SK-N-SH (cell line): ENCODE measurements around the gene NSD2. TPM values are rescaled to one million over a fixed set of nuclear protein-coding genes. Genes with fewer than 3 reads are reported as not detected.

ENCODE experiments used
- CTCF ChIA-PET: fragments of 300-600, 350-600 bp; formaldehyde crosslinking; extraction: SDS; loops from one replicate; lab custom pipeline; 2021; lab: Yijun Ruan, JAX
- POLR2A ChIA-PET: fragments of 350-600 bp; sonication (Branson Sonifier 250); formaldehyde crosslinking; extraction: SDS; loops from one replicate; lab custom pipeline; 2020; ENCODE audit warnings: antibody characterized with exemption, inconsistent platforms; lab: Yijun Ruan, JAX
- DNase-seq: peaks from one replicate; pipeline ENCODE4 v3.0.0; 2012
- H2AFZ ChIP-seq: fragments of 200-600 bp; sonication (generic); 2 replicates; pipeline ENCODE4 v1.8.1; 2016; ENCODE audit warnings: antibody characterized with exemption, mild to moderate bottlenecking, low read depth
- H3F3A ChIP-seq: fragments of 200-600 bp; sonication (generic); replicated peaks from 2 replicates; pipeline ENCODE3; 2016; ENCODE audit warnings: antibody characterized with exemption, mild to moderate bottlenecking; ENCODE audit not compliant: insufficient read depth
- H3K27ac ChIP-seq, 2 experiments: fragments of 200-500 bp in 1 of 2; fragments of 200-600 bp in 1 of 2; sonication (Bioruptor generic) in 1 of 2; sonication (generic), shearing (Covaris generic) in 1 of 2; 2 replicates each; pipeline versions ENCODE4 v1.5.1 to v1.6.1; 2014 to 2016; ENCODE audit warnings: low read depth in 2 of 2, inconsistent platforms in 1 of 2, low read length in 1 of 2, mild to moderate bottlenecking in 1 of 2, mixed read lengths in 1 of 2
- H3K27me3 ChIP-seq: fragments of 200-600 bp; sonication (generic), shearing (Covaris generic); 2 replicates; pipeline ENCODE4 v1.6.1; 2016; ENCODE audit warnings: mixed run types; ENCODE audit not compliant: insufficient read depth
- H3K36me3 ChIP-seq, 2 experiments: fragments of 200-500 bp in 1 of 2; fragments of 200-600 bp in 1 of 2; sonication (Bioruptor generic) in 1 of 2; sonication (generic) in 1 of 2; replicated peaks in 1 of 2; 2 replicates each; pipeline versions ENCODE3 to v1.5.1; 2014 to 2016; ENCODE audit warnings: low read length in 1 of 2, mild to moderate bottlenecking in 1 of 2; ENCODE audit not compliant: insufficient read depth in 2 of 2, control insufficient read depth in 1 of 2
- H3K4me1 ChIP-seq, 2 experiments: fragments of 200-500 bp in 1 of 2; fragments of 200-600 bp in 1 of 2; sonication (Bioruptor generic) in 1 of 2; sonication (generic), shearing (Covaris generic) in 1 of 2; 2 replicates each; pipeline versions ENCODE4 v1.5.1 to v1.6.1; 2014 to 2016; ENCODE audit warnings: low read depth in 1 of 2, low read length in 1 of 2, mixed run types in 1 of 2; ENCODE audit not compliant: insufficient read depth in 2 of 2, control insufficient read depth in 1 of 2
- H3K4me2 ChIP-seq: fragments of 200-600 bp; sonication (generic), shearing (Covaris generic); 2 replicates; pipeline ENCODE4 v1.6.1; 2017; ENCODE audit warnings: mixed run types
- H3K4me3 ChIP-seq, 2 experiments: fragments of 200-500 bp in 1 of 2; fragments of 200-600 bp in 1 of 2; sonication (Bioruptor generic) in 1 of 2; sonication (generic), shearing (Covaris generic) in 1 of 2; 2 replicates each; pipeline versions ENCODE4 v1.5.1 to v1.8.1; 2014 to 2016; ENCODE audit warnings: low read depth in 2 of 2, inconsistent platforms in 1 of 2, low read length in 1 of 2, mild to moderate bottlenecking in 1 of 2, mixed read lengths in 1 of 2, moderate library complexity in 1 of 2
- H3K79me2 ChIP-seq: fragments of 200-600 bp; sonication (generic); 2 replicates; pipeline ENCODE4 v1.8.1; 2017; ENCODE audit warnings: mild to moderate bottlenecking; ENCODE audit not compliant: insufficient read depth
- H3K9ac ChIP-seq: fragments of 200-600 bp; sonication (generic); 2 replicates; pipeline ENCODE4 v1.6.1; 2017; ENCODE audit warnings: mixed run types
- H3K9me2 ChIP-seq: fragments of 200-600 bp; sonication (generic); 2 replicates; pipeline ENCODE4 v1.6.1; 2017; ENCODE audit warnings: mixed run types
- H3K9me3 ChIP-seq: fragments of 200-600 bp; sonication (generic); 2 replicates; pipeline ENCODE4 v1.6.1; 2017; ENCODE audit warnings: mixed run types, mild to moderate bottlenecking, moderate library complexity
- H4K20me1 ChIP-seq: fragments of 200-600 bp; sonication (generic); 2 replicates; pipeline ENCODE4 v1.6.1; 2017; ENCODE audit warnings: mild to moderate bottlenecking, mixed run types; ENCODE audit not compliant: insufficient read depth
- CHD2 ChIP-seq: fragments of 150-350 bp; IDR thresholded peaks from 2 replicates; pipeline ENCODE4 v1.6.1; 2018; ENCODE audit warnings: low read length; ENCODE audit not compliant: partially characterized antibody
- CTCF ChIP-seq: fragments of 200-600 bp; sonication (generic); IDR thresholded peaks from 2 replicates; pipeline ENCODE4 v1.6.1; 2017; ENCODE audit warnings: antibody characterized with exemption, mild to moderate bottlenecking, moderate library complexity
- FOXJ3 ChIP-seq: sonication (generic); formaldehyde crosslinking; IDR thresholded peaks from 2 replicates; pipeline ENCODE4 v1.5.1; 2020; ENCODE audit warnings: mild to moderate bottlenecking, missing genetic modification reagents
- JUND ChIP-seq: IDR thresholded peaks from 2 replicates; pipeline ENCODE4 v1.4.0; 2012
- MEF2A ChIP-seq: IDR thresholded peaks from 2 replicates; pipeline ENCODE4 v1.4.0; 2012; ENCODE audit warnings: low read depth, borderline replicate concordance
- PBX3 ChIP-seq: IDR thresholded peaks from 2 replicates; pipeline ENCODE4; 2012
- REST ChIP-seq: IDR thresholded peaks from 2 replicates; pipeline ENCODE4 v1.6.1; 2012; ENCODE audit warnings: mild to moderate bottlenecking, low read depth, low read length, moderate library complexity
- RFX5 ChIP-seq: IDR thresholded peaks from 2 replicates; pipeline ENCODE4 v1.6.1; 2012; ENCODE audit warnings: mild to moderate bottlenecking, improper control_type of control experiment, low read length
- TCF12 ChIP-seq: IDR thresholded peaks from 2 replicates; pipeline ENCODE4 v1.4.0; 2012
- YY1 ChIP-seq: IDR thresholded peaks from 2 replicates; pipeline ENCODE4 v1.4.0; 2012; ENCODE audit warnings: low read depth, mild to moderate bottlenecking
- WGBS: methylation state at CpG from one replicate; pipeline ENCODE4 v1.1.6; 2017; ENCODE audit warnings: low lambda C conversion rate; 5-methylcytosine and 5-hydroxymethylcytosine counted together
- polyA plus RNA-seq, 3 experiments: library from polyadenylated mRNA; depleted of rRNA; stranded (reverse); fragments of >200 nt; gene quantifications; 2 replicates each; pipeline ENCODE4 v1.2.3, GENCODE V29; 2012

NSD2 gene
- polyA plus RNA-seq, 1 of the 3 experiments (the other 2 are of a cell fraction), result 34.2 TPM

GRCh38 chr4:1882850-1883271 is 11.7 kb downstream of the NSD2 start:
- Histone ChIP-seq H3K4me2 (no peak overlapping the region), H3K27me3 (no peaks in the 10 kb centered on the region), H3K36me3 (no peaks in the 10 kb centered on the region), H3K4me1 (peaks cover 0 to 6% of the 10 kb centered on the region in 2 experiments; a peak in 1 of 4 replicates), H3K9ac (no peak overlapping the region), H3F3A (peaks cover 11% of the 10 kb centered on the region), H3K27ac (no peak overlapping the region), H3K79me2 (peaks cover 100% of the 10 kb centered on the region)
- CTCF ChIA-PET, result interaction anchor here (1.4 to 7.6 kb wide), 4 partner anchors 10 to 31 kb away, joined by 3 to 104 read pairs (median 5); no protein-coding TSS in a partner anchor
- no peak for TF ChIP-seq CTCF
- no peak for TF ChIP-seq JUND
- no peak for TF ChIP-seq YY1
- no peak for TF ChIP-seq TCF12
- TF ChIP-seq CHD2, result no peak
- no peak for TF ChIP-seq REST
- no peak for TF ChIP-seq PBX3
- TF ChIP-seq RFX5, result no peak
- TF ChIP-seq MEF2A, result no peak
- no peak for TF ChIP-seq FOXJ3 (CRISPR knock-in tag)
- TF ChIP-seq, all 33 proteins: peak for 0
- DNase-seq, result no peak
- no peak overlapping the region for H3K4me3 ChIP-seq
- 100% methylated on average over 1 of the region's 1 CpG for WGBS
- H3K9me2 ChIP-seq, result no peaks in the 10 kb centered on the region
- POLR2A ChIA-PET, result no interaction called here
- H3K9me3 ChIP-seq, result no peaks in the 10 kb centered on the region
- no peak overlapping the region for H2AFZ ChIP-seq
- peaks cover 94% of the 10 kb centered on the region for H4K20me1 ChIP-seq

GRCh38 chr4:1883583-1883982 is 12.4 kb downstream of the NSD2 start:
- no peak for TF ChIP-seq CTCF
- Histone ChIP-seq H3K9me3 (no peaks in the 10 kb centered on the region), H3K27me3 (no peaks in the 10 kb centered on the region), H3K36me3 (no peaks in the 10 kb centered on the region), H3K27ac (no peak overlapping the region), H3K9me2 (no peaks in the 10 kb centered on the region), H3K9ac (no peak overlapping the region), H3K4me1 (peaks cover 0 to 4% of the 10 kb centered on the region in 2 experiments; a peak in 1 of 4 replicates), H3K79me2 (peaks cover 100% of the 10 kb centered on the region), H3F3A (peaks cover 12% of the 10 kb centered on the region), H3K4me3 (no peak overlapping the region), H4K20me1 (peaks cover 95% of the 10 kb centered on the region), H2AFZ (no peak overlapping the region), H3K4me2 (no peak overlapping the region)
- no peak for DNase-seq
- ChIA-PET POLR2A (no interaction called here), CTCF (interaction anchor here (1.0 to 7.6 kb wide), 5 partner anchors 11 to 30 kb away, joined by 3 to 104 read pairs (median 4); no protein-coding TSS in a partner anchor)
- WGBS, result 97% methylated on average over 8 of the region's 8 CpGs
